Measurements from ENCODE around the gene MFAP3.

- TF ChIP-seq EZH2 (IDR thresholded peaks at IDR 0.05; ENCODE audit: borderline replicate concordance, low read length) (no peak), CTCF (conservative IDR thresholded peaks at IDR 0.05 in 1 of 2, IDR thresholded peaks at IDR 0.05 in 1 of 2; ENCODE audit: extremely low read depth in 1 of 2, insufficient read depth in 1 of 2, low read depth in 1 of 2, low read length in 2 of 2) (no peak)
These were observed 38.8 kb upstream of the MFAP3 start for GRCh38 chr5:153999995-154000394.

Measured in mammary epithelial cell (primary cell).